HEK293 (cell line): Measurements from ENCODE around the gene SAG.

Source experiments
- CTCF ChIA-PET: fragments of 350-600 bp; formaldehyde crosslinking; extraction: SDS; loops from one replicate; lab custom pipeline; 2021; ENCODE audit warnings: antibody characterized with exemption; lab: Yijun Ruan, JAX
- POLR2A ChIA-PET: fragments of 300-600 bp; formaldehyde crosslinking; extraction: SDS; loops from one replicate; lab custom pipeline; 2020; ENCODE audit warnings: antibody characterized with exemption, inconsistent platforms; lab: Yijun Ruan, JAX
- H3K27ac ChIP-seq: fragments of 200-500 bp; sonication (Bioruptor generic); 2 replicates; pipeline ENCODE4 v1.5.1; 2014; ENCODE audit warnings: low read depth, low read length, control low read depth, inconsistent platforms; ENCODE audit errors: extremely low read depth
- H3K36me3 ChIP-seq, 2 experiments: fragments of 200-500 bp in 1 of 2; sonication (Bioruptor generic) in 1 of 2; 1 replicate in 1 of 2; 2 replicates in 1 of 2; pipeline ENCODE4 v1.5.1; 2014 to 2017; ENCODE audit warnings: inconsistent platforms in 2 of 2, low read length in 2 of 2; ENCODE audit not compliant: control insufficient read depth in 2 of 2, insufficient read depth in 1 of 2
- H3K4me1 ChIP-seq: fragments of 200-500 bp; sonication (Bioruptor generic); 2 replicates; pipeline ENCODE4 v1.5.1; 2014; ENCODE audit warnings: mild to moderate bottlenecking, low read length, inconsistent platforms; ENCODE audit not compliant: control insufficient read depth, insufficient read depth
- H3K4me3 ChIP-seq: 2 replicates; pipeline ENCODE4 v1.5.1; 2011; ENCODE audit warnings: low read depth, mild to moderate bottlenecking, control low read depth, low read length, moderate library complexity
- H3K9me3 ChIP-seq: fragments of 200-500 bp; sonication (Bioruptor generic); 2 replicates; pipeline ENCODE4 v1.5.1; 2014; ENCODE audit warnings: low read depth, low read length, inconsistent platforms; ENCODE audit not compliant: control insufficient read depth, insufficient read depth
- BCL11A ChIP-seq: fragments of 450-650 bp; formaldehyde crosslinking; IDR thresholded peaks from 2 replicates; pipeline ENCODE4 v1.5.1; 2016; ENCODE audit warnings: low read depth, missing biosample characterization, missing genetic modification characterization
- GLI4 ChIP-seq: fragments of 450-650 bp; formaldehyde crosslinking; IDR thresholded peaks from 2 replicates; pipeline ENCODE4 v1.5.1; 2016; ENCODE audit warnings: missing biosample characterization, missing genetic modification characterization
- GLIS1 ChIP-seq: fragments of 450-650 bp; formaldehyde crosslinking; IDR thresholded peaks from 2 replicates; pipeline ENCODE4 v1.5.1; 2016; ENCODE audit warnings: missing biosample characterization, missing genetic modification characterization
- HOXD13 ChIP-seq: sonication (generic); formaldehyde crosslinking; IDR thresholded peaks from 2 replicates; pipeline ENCODE4 v1.8.0; 2022; ENCODE audit warnings: missing genetic modification reagents, borderline replicate concordance
- KLF9 ChIP-seq: fragments of 450-650 bp; formaldehyde crosslinking; IDR thresholded peaks from 2 replicates; pipeline ENCODE4 v1.5.1; 2016; ENCODE audit warnings: missing biosample characterization, missing genetic modification characterization, low read depth
- ZBTB1 ChIP-seq: fragments of 450-650 bp; formaldehyde crosslinking; IDR thresholded peaks from 2 replicates; pipeline ENCODE4 v1.5.1; 2016; ENCODE audit warnings: missing biosample characterization, missing genetic modification characterization
- ZBTB20 ChIP-seq: fragments of 450-650 bp; formaldehyde crosslinking; IDR thresholded peaks from 2 replicates; pipeline ENCODE4 v1.5.1; 2016; ENCODE audit warnings: missing biosample characterization, missing genetic modification characterization
- ZNF132 ChIP-seq: fragments of 450-650 bp; formaldehyde crosslinking; IDR thresholded peaks from 2 replicates; pipeline ENCODE4 v1.5.1; 2017; ENCODE audit warnings: missing biosample characterization, missing genetic modification characterization, borderline replicate concordance
- ZNF16 ChIP-seq: fragments of 450-650 bp; formaldehyde crosslinking; IDR thresholded peaks from 2 replicates; pipeline ENCODE4 v1.5.1; 2016; ENCODE audit warnings: low read depth, missing biosample characterization, missing genetic modification characterization
- ZNF239 ChIP-seq: fragments of 450-650 bp; formaldehyde crosslinking; IDR thresholded peaks from 2 replicates; pipeline ENCODE4 v1.5.1; 2016; ENCODE audit warnings: missing biosample characterization, missing genetic modification characterization
- ZNF292 ChIP-seq: fragments of 450-650 bp; formaldehyde crosslinking; IDR thresholded peaks from 2 replicates; pipeline ENCODE4 v1.5.1; 2016; ENCODE audit warnings: low read depth, missing biosample characterization, missing genetic modification characterization, borderline replicate concordance
- ZNF324 ChIP-seq: fragments of 450-650 bp; formaldehyde crosslinking; IDR thresholded peaks from 2 replicates; pipeline ENCODE4 v1.5.1; 2016; ENCODE audit warnings: missing biosample characterization, missing genetic modification characterization
- ZNF530 ChIP-seq: fragments of 450-650 bp; formaldehyde crosslinking; IDR thresholded peaks from 2 replicates; pipeline ENCODE4 v1.5.1; 2016; ENCODE audit warnings: low read depth, missing biosample characterization, missing genetic modification characterization
- ZNF558 ChIP-seq: fragments of 450-650 bp; formaldehyde crosslinking; IDR thresholded peaks from 2 replicates; pipeline ENCODE4 v1.5.1; 2016; ENCODE audit warnings: missing biosample characterization, missing genetic modification characterization
- ZNF561 ChIP-seq: fragments of 450-650 bp; IDR thresholded peaks from 2 replicates; pipeline ENCODE4 v1.5.1; 2018; ENCODE audit warnings: missing biosample characterization, missing genetic modification characterization, borderline replicate concordance
- ZNF585B ChIP-seq: fragments of 450-650 bp; formaldehyde crosslinking; IDR thresholded peaks from 2 replicates; pipeline ENCODE4 v1.5.1; 2016; ENCODE audit warnings: missing biosample characterization, missing genetic modification characterization
- ZNF596 ChIP-seq: fragments of 450-650 bp; IDR thresholded peaks from 2 replicates; pipeline ENCODE4 v1.5.0; 2018; ENCODE audit warnings: missing biosample characterization, mild to moderate bottlenecking, missing genetic modification characterization, moderate library complexity
- ZNF626 ChIP-seq: fragments of 450-650 bp; sonication (Bioruptor Pico); formaldehyde crosslinking; IDR thresholded peaks from 2 replicates; pipeline ENCODE4 v1.5.1; 2018; ENCODE audit warnings: missing biosample characterization, missing genetic modification characterization, inconsistent platforms
- ZNF768 ChIP-seq: fragments of 450-650 bp; formaldehyde crosslinking; IDR thresholded peaks from 2 replicates; pipeline ENCODE4 v1.5.1; 2018; ENCODE audit warnings: missing biosample characterization, mild to moderate bottlenecking, missing genetic modification characterization
- ZNF791 ChIP-seq: fragments of 450-650 bp; formaldehyde crosslinking; IDR thresholded peaks from 2 replicates; pipeline ENCODE4 v1.5.1; 2016; ENCODE audit warnings: missing biosample characterization, missing genetic modification characterization
- TF ChIP-seq, protein P1 (sequence below): fragments of 450-650 bp; formaldehyde crosslinking; IDR thresholded peaks from 2 replicates; pipeline ENCODE4 v1.5.1; 2017; ENCODE audit warnings: missing biosample characterization, missing genetic modification characterization
- TF ChIP-seq, protein P2 (sequence below): fragments of 450-650 bp; formaldehyde crosslinking; IDR thresholded peaks from 2 replicates; pipeline ENCODE4 v1.5.1; 2016; ENCODE audit warnings: missing biosample characterization, missing genetic modification characterization
- TF ChIP-seq, protein P3 (sequence below): fragments of 450-650 bp; formaldehyde crosslinking; IDR thresholded peaks from 2 replicates; pipeline ENCODE4 v1.5.1; 2016; ENCODE audit warnings: missing biosample characterization, missing genetic modification characterization
- TF ChIP-seq, protein P4 (sequence below): fragments of 450-650 bp; formaldehyde crosslinking; IDR thresholded peaks from 2 replicates; pipeline ENCODE4; 2016; ENCODE audit warnings: missing biosample characterization, missing genetic modification characterization

Gene SAG

DNA sequence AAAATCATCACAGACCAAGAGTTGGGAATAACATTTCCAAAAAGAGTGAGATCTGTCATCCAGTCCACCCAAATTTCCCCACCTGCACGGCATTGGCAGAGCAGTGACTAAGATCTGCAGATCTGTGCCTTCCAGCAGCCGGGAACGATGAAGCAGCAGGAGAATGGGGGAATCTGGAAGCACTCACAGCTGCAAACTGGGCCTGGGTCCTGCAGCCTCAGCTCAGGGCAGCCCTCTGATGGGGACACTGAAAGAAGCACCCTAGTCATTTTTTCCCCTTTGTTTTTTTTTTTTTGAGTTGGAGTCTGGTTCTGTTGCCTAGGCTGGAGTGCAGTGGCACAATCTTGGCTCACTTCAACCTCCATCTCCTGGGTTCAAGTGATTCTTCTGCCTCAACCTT lies 4.4 kb upstream of the SAG start:
- POLR2A ChIA-PET = interaction anchor here (0.7 kb wide), 1 partner anchor 97 kb away, joined by 5 read pairs; no protein-coding TSS in a partner anchor

DNA sequence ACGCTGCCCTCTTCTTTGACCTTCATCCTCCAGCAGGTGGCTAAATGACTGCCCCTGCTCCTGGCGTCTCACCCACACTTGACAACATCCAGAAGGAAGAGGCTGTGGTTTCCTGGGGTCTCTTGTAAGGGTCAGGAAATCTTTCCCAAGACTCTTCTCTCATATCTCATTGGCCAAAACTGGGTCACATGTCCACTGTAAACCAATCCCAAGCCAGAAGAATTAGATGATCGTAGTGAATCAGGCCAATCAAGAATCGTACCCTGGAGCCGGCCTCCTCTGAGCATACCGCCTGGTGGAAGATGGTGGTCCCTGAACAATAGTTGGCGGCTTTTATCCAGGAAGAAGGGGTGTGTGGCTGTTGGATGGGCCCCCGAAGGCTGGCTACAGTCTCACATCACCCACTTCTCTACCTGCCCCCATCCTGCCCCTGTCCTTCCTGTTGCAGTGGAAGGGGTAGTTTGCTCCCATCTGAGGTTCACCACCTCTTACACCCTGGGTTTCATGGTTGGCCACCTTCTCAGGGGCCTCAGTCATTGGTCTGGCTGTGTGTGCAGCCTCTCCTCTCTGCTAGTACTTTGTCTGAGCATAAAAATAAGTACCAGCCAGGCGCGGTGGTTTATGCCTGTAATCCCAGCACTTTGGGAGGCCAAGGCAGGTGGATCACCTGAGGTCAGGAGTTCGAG lies 3.8 kb downstream of the SAG start:
- Histone ChIP-seq H3K4me1 (no peaks in the 10 kb centered on the region), H3K4me3 (no peak overlapping the region), H3K27ac (no peak overlapping the region)
- CTCF ChIA-PET = interaction anchor here (0.7 kb wide), 1 partner anchor 271 kb away, joined by 3 read pairs; no protein-coding TSS in a partner anchor
- POLR2A ChIA-PET = no interaction called here
- TF ChIP-seq KLF9 (tag by site-specific recombination) (no peak), ZBTB20 (tag by site-specific recombination) (no peak), BCL11A (tag by site-specific recombination) (no peak)
- TF ChIP-seq, all 188 proteins: peak for 0
- no peaks in the 10 kb centered on the region for H3K36me3 ChIP-seq
- H3K9me3 ChIP-seq = no peaks in the 10 kb centered on the region

More for the DNA sequence above, 4.4 kb upstream of the SAG start:
- H3K27ac ChIP-seq = no peak overlapping the region
- no peaks in the 10 kb centered on the region for H3K36me3 ChIP-seq
- H3K4me3 ChIP-seq = no peak overlapping the region
- no peaks in the 10 kb centered on the region for H3K4me1 ChIP-seq
- H3K9me3 ChIP-seq = no peaks in the 10 kb centered on the region
- no peak for TF ChIP-seq GLI4 (tag by site-specific recombination)
- TF ChIP-seq ZNF292 (tag by site-specific recombination) = no peak
- peak; percentile 90 for TF ChIP-seq ZNF558 (tag by site-specific recombination)
- CTCF ChIA-PET = interaction anchor here (0.7 kb wide), 2 partner anchors 27 to 172 kb away, joined by 4 to 5 read pairs; no protein-coding TSS in a partner anchor

DNA sequence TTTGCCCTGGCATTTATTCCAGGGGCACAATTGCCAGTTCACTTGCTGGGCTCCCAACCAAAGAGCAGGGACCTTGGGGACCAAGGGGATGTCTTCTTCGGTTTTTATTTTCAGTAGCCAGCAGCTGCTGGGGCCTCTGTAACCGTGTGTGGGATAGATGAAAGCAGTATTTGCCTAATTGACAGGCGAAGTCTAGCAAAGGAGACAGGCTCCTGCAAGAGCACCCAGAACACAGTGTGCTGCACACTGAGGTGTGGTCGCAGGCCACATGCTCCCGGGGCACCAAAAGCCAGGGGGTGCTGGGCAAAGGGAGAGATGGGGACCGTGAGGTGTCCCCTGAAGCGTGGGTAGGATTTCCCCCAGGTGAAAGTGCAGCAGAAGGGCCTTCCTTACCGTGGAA lies 5.3 kb downstream of the SAG start:
- no peaks in the 10 kb centered on the region for H3K4me1 ChIP-seq
- no peak overlapping the region for H3K4me3 ChIP-seq
- no peaks in the 10 kb centered on the region for H3K9me3 ChIP-seq
- no peak overlapping the region for H3K27ac ChIP-seq
- CTCF ChIA-PET = interaction anchor here (0.6 kb wide), 1 partner anchor 41 kb away, joined by 3 read pairs; no protein-coding TSS in a partner anchor
- POLR2A ChIA-PET = no interaction called here
- no peaks in the 10 kb centered on the region for H3K36me3 ChIP-seq
- TF ChIP-seq, protein P1, sequence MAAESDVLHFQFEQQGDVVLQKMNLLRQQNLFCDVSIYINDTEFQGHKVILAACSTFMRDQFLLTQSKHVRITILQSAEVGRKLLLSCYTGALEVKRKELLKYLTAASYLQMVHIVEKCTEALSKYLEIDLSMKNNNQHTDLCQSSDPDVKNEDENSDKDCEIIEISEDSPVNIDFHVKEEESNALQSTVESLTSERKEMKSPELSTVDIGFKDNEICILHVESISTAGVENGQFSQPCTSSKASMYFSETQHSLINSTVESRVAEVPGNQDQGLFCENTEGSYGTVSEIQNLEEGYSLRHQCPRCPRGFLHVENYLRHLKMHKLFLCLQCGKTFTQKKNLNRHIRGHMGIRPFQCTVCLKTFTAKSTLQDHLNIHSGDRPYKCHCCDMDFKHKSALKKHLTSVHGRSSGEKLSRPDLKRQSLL (tag by site-specific recombination) = no peak
- TF ChIP-seq ZNF791 (tag by site-specific recombination) = no peak
- no peak for TF ChIP-seq ZBTB1
- TF ChIP-seq GLI4 (tag by site-specific recombination) = no peak
- TF ChIP-seq ZNF596 = no peak
- TF ChIP-seq ZNF324 (tag by site-specific recombination) = no peak
- TF ChIP-seq ZNF626 (tag by site-specific recombination) = no peak
- no peak for TF ChIP-seq ZNF16 (tag by site-specific recombination)
- TF ChIP-seq ZNF132 = no peak
- TF ChIP-seq ZNF585B (tag by site-specific recombination) = no peak
- no peak for TF ChIP-seq GLIS1
- TF ChIP-seq ZNF530 (tag by site-specific recombination) = no peak
- TF ChIP-seq, protein P2, sequence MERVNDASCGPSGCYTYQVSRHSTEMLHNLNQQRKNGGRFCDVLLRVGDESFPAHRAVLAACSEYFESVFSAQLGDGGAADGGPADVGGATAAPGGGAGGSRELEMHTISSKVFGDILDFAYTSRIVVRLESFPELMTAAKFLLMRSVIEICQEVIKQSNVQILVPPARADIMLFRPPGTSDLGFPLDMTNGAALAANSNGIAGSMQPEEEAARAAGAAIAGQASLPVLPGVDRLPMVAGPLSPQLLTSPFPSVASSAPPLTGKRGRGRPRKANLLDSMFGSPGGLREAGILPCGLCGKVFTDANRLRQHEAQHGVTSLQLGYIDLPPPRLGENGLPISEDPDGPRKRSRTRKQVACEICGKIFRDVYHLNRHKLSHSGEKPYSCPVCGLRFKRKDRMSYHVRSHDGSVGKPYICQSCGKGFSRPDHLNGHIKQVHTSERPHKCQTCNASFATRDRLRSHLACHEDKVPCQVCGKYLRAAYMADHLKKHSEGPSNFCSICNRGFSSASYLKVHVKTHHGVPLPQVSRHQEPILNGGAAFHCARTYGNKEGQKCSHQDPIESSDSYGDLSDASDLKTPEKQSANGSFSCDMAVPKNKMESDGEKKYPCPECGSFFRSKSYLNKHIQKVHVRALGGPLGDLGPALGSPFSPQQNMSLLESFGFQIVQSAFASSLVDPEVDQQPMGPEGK (tag by site-specific recombination) = no peak
- TF ChIP-seq, protein P3, sequence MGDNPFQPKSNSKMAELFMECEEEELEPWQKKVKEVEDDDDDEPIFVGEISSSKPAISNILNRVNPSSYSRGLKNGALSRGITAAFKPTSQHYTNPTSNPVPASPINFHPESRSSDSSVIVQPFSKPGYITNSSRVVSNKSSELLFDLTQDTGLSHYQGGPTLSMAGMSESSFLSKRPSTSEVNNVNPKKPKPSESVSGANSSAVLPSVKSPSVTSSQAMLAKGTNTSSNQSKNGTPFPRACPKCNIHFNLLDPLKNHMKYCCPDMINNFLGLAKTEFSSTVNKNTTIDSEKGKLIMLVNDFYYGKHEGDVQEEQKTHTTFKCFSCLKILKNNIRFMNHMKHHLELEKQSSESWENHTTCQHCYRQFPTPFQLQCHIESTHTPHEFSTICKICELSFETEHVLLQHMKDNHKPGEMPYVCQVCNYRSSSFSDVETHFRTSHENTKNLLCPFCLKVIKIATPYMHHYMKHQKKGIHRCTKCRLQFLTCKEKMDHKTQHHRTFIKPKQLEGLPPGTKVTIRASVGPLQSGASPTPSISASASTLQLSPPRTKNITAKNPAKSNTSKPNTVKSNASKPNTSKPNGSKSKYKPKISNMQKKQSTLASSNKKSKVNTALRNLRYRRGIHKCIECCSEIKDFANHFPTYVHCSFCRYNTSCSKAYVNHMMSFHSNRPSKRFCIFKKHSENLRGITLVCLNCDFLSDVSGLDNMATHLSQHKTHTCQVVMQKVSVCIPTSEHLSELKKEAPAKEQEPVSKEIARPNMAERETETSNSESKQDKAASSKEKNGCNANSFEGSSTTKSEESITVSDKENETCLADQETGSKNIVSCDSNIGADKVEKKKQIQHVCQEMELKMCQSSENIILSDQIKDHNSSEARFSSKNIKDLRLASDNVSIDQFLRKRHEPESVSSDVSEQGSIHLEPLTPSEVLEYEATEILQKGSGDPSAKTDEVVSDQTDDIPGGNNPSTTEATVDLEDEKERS (tag by site-specific recombination) = no peak
- TF ChIP-seq ZNF768 = no peak
- TF ChIP-seq, protein P4, sequence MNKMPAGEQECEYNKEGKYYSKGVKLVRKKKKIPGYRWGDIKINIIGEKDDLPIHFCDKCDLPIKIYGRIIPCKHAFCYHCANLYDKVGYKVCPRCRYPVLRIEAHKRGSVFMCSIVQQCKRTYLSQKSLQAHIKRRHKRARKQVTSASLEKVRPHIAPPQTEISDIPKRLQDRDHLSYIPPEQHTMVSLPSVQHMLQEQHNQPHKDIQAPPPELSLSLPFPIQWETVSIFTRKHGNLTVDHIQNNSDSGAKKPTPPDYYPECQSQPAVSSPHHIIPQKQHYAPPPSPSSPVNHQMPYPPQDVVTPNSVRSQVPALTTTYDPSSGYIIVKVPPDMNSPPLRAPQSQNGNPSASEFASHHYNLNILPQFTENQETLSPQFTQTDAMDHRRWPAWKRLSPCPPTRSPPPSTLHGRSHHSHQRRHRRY = no peak
- TF ChIP-seq ZNF239 (tag by site-specific recombination) = no peak
- TF ChIP-seq ZNF561 = no peak
- TF ChIP-seq HOXD13 (CRISPR knock-in tag) = no peak
